Prostate gland (tissue), 2 donors: ENCODE data around the gene SPOUT1.

Experiments
- CTCF ChIP-seq, 4 experiments: fragments of 200-600 bp in 2 of 4; fragments of 450-650 bp in 2 of 4; sonication (generic) in 2 of 4; IDR thresholded peaks; 1 replicate in 3 of 4; 2 replicates in 1 of 4; pipeline ENCODE4 v1.5.1; 2016 to 2019; ENCODE audit warnings: antibody characterized with exemption in 4 of 4, mild to moderate bottlenecking in 2 of 4, moderate library complexity in 2 of 4
- POLR2A ChIP-seq: fragments of 450-650 bp; IDR thresholded peaks from one replicate; pipeline ENCODE4 v1.6.1; 2016; ENCODE audit warnings: antibody characterized with exemption, mild to moderate bottlenecking

- TF ChIP-seq CTCF (IDR thresholded peaks at IDR 0.05), result no peak
- no peak for TF ChIP-seq POLR2A
Measured at GRCh38 chr9:128805661-128806060, 23.9 kb downstream of the SPOUT1 start.
